Thyroid gland (tissue), 4 donors: ENCODE data around the gene ID2.
"Not testable (repeated sequence)": the region's sequence is repeated elsewhere in the genome, so short reads cannot be mapped to it uniquely, and the experiment has no call there.

Experiments used
- CTCF ChIP-seq, 6 experiments: fragments of 200-600 bp in 3 of 6; fragments of 450-650 bp in 3 of 6; sonication (generic) in 3 of 6; IDR thresholded peaks; one replicate each; pipeline ENCODE4 v1.5.1; 2016 to 2019; ENCODE audit warnings: antibody characterized with exemption in 6 of 6, mild to moderate bottlenecking in 2 of 6, inconsistent platforms in 1 of 6, moderate library complexity in 1 of 6
- POLR2A ChIP-seq, 2 donors: fragments of 450-650 bp; IDR thresholded peaks; one replicate each; pipeline ENCODE4 v1.6.1; 2017; ENCODE audit warnings: antibody characterized with exemption in 2 of 2, mild to moderate bottlenecking in 2 of 2, moderate library complexity in 1 of 2

DNA sequence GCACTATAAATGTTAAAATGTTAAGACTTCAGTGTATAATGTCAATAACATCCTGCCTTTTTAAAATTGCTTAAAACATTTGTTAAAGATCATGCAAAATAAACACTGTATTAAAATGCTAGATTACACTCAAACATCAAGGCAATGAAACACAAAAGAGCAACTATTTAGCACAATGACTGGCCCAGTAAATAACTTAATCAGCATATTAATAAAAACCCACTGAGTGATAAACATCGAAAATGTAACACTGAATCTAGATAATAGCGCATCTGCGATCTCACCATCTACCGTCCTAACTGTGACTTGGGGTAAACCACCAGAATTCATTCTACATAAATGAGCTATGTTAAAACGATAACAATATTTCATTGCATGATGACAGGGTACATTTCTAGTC lies 47.2 kb downstream of the ID2 start:
- TF ChIP-seq POLR2A, CTCF (IDR thresholded peaks at IDR 0.05): not testable (repeated sequence)
